Glomerular visceral epithelial cell (primary cell): ENCODE results near the gene PODXL2.

Experiments
- DNase-seq: peaks from one replicate; pipeline ENCODE4 v3.0.0-alpha.2; 2016; ENCODE audit errors: extremely low spot score

PODXL2 gene

DNA sequence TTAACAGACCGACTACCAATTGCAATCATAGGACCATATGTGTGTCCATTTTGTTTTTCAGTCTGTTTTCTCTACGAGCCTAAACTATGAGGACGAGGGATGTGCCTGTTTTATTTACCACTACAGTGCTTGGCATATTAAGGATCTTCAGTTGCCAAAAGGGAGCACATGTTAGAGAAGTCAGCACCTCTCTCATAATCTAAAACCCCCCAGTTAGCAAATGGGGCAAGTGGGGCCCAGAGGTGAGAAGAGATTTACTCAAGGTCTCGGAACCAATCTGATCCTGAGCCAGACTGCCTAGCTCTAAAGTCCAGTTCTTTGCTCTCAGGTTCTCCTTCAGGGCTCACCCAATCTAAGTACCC lies 578 bp upstream of the PODXL2 start:
- no peak for DNase-seq

DNA sequence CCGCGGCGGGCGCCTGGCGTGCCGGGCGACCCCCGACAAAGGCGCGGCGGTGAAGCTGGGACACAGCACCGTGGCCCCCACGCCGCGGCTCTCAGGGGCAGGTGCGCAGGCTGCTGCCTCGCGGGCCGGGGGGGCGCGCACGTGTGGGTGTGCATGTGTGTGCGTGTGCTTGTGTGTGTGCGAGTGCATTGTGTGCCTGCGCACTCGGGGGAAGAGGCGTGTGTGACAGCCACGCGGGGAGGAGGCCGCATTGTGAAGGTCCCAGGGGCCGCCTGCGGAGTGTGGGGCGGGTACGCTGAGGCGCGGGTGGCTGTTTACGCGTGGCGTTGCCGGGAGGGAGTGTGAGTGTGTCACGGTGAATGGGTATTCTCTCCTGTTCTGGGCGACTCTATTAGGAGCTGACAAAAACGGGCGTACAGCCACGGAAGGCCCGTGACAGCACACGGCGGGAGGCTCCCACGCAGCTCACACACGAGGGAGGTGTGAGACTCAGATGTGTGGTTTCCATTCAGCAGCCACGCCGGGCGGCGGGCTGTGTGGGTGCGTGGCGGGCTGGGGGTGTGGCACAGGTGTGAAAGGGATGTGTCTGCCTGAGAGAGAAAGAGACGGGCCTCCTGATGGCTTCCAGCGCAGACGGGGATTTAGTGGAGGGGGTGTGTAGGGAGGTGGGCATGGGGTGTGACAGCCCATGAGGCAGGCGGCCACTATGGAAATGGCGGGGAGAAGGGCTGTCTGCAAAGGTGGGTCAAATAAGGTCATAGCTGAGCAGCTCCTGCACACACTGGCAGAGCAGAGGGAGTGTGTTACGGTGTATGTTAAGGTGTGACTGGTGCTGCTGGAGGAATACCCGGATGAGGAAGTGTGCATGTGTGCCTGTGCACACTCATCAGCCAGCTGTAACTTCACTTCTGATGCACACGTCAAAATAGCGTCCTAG lies 750 bp downstream of the PODXL2 start:
- DNase-seq = no peak

DNA sequence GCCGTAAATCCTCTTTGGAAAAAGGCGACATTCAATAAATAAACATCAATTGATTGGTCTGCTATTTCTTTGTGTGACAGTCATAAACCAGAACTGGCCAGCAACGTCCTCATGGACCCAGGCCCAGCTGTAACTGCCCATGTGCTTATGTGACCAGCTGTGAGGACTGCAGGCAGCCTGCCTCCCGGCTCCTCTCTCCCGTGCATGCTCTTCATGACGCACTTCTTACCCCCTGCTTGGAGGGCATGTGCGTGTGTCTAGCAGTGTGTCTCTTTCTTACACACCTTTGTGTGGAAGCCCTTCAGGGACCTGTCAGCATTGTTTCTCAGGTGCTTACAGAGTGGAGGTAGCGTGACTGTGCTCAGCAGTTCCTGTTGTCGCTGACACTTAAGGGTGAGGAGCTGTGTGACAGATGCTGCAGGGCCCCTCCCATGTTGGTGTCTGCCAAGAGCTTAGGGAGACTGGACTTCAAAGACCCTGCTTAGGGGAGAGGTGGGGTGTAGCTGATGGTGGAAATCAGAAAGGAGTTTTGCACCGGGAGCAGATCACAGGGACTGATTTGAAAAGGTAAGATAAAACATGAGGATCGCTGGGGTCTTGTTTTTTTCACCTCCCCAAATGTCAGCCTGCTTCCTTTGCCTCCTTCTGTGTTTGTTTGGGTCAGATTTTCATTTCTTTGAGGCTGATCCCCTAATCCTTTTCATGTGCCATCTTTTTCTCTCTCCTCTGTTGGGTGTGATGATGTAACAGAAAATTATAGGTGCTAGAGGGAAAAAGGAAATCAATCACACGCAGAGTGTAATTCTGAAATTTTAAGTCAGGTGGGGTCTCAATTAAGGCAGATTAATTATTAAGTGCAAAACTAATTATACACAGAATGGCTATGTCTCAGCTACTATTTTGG lies 2.1 kb downstream of the PODXL2 start:
- DNase-seq = no peak

DNA sequence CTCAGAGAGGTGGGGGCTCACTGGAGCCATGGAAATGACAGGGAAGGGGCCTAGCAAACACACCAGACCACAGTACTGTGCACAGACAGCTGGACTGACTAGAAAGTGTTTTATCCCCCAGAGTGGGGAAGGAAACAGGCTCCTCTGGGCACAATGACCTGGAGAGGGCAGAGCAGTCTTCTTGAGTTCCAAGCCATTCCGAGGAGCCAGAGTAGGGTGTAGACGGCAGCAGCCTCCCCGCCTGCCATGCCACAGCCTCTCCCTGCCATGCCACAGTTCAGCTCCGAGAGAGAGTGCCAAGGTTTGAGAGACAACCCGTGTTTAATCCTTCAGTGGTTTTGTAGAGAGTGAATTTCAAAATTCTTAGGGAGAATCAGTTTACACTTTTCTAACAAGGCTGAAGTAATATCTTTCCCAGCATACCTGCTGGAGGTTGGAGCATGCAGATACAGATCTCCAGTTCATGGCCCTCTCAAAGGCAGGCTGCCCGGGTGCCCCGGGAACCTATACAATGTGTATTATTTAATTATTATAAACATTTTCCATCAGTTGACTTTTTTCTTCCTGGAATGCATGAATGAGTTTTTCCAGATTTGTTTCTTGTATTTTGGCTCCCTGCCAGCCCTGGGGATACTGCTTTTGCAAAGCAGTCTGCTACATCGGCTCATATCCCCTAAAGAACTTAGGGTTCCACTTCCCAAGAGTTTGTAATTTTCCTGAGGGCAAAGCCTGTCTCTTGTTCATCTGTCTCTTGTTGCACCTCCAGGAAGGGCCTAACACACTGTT lies 3.2 kb downstream of the PODXL2 start:
- DNase-seq = no peak

DNA sequence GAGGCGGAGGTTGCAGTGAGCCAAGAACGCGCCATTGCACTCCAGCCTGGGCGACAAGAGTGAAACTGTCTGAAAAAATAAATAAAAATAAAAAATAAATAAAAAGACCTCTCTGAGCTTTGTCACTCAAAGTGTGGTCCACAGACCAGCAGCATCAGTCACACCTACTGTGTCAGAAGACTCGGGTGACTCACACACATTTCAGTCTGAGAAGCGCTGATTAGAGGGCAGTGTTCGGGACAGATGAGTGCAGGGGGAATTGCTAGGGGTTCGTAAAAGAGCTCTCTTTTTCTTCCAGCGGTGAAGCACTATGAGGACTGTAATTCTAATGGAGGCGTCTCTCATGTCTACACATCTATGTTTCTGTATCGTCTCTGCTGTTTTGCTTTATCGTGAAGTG lies 5.7 kb downstream of the PODXL2 start:
- DNase-seq = no peak

DNA sequence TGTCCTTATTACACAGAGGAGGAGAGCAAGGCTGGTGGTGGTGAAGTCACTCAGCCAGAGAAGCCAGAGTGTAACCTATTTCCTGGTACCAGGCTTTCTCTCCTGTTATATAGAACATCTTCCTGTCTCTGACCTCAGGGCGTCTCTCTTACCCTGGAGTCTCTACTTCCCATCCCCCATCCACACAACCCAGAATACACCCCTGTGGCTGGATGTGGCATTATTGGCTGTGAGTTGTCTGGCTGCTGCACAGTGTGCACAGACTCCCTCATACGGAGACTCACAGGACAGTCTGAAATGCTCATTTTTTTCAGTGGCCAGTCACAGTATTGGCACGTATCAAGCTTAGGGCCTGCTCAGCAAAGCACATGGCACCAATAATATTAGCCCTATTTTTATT lies 8.6 kb downstream of the PODXL2 start:
- DNase-seq = peak; percentile 52

DNA sequence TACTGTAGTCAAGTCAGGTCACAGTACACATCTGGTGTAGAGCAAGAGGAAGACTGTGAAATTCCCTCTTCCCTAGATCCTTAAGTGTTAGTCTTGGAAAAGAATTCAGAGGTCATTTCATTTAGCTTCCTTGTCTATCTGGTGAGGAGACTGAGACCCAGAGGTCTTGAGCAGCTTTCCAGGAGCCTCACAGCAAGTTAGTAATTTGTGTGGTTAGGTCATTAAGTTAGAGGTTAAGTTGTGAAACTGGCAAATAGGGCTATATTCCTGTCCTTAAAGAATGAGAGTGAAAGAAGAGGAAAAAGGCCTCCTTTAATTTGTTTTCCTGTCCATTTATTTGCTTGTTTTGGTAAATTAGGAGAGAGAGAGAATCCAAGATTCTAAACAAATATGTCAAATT lies 9.0 kb downstream of the PODXL2 start:
- DNase-seq = no peak

DNA sequence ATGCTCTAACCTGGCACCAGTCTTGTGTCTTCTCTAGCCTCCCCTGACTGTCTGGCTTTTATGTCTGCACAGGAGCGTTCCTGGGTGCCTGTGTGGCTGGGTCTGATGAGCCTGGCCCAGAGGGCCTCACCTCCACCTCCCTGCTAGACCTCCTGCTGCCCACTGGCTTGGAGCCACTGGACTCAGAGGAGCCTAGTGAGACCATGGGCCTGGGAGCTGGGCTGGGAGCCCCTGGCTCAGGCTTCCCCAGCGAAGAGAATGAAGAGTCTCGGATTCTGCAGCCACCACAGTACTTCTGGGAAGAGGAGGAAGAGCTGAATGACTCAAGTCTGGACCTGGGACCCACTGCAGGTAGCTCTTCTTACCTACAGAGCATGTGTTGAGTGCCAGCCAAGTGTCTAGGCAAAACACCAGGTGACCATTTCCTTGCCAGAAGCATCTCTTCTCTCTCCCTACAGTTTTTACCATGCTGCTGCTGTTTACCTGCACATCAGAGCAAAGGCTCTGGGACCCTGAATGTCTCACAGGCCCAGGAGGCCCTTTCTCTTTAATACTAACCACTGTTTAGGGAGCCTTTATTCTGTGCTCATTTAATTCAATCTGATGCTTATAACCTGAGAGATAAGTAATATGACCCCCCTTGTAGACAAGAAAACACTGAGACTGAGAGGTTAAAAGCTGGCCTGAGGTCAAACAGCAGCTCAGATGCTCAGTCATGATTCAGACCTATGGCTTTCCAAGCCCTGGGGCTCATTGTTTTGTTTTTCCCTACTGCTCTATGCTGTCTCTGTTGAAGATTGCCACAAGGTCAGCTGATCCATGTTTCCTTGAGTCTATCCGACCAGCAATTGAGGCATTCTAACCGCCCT lies 10.4 kb downstream of the PODXL2 start:
- peak; percentile 37 for DNase-seq

DNA sequence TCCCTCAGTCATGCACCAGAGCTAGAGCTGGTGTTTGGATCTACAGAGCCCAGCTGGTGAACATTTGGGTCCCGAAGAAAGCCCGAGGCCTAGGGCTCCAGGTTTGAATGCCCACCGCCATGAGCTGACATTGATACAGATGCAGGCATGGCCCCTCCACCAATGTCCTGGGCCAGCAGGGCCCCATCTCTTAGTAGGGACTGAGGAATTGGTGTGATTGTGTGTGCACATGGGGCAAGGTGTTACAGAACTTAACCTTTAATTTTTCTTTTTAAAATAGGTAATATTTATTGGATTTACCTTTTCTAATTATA lies 11.0 kb downstream of the PODXL2 start:
- no peak for DNase-seq

DNA sequence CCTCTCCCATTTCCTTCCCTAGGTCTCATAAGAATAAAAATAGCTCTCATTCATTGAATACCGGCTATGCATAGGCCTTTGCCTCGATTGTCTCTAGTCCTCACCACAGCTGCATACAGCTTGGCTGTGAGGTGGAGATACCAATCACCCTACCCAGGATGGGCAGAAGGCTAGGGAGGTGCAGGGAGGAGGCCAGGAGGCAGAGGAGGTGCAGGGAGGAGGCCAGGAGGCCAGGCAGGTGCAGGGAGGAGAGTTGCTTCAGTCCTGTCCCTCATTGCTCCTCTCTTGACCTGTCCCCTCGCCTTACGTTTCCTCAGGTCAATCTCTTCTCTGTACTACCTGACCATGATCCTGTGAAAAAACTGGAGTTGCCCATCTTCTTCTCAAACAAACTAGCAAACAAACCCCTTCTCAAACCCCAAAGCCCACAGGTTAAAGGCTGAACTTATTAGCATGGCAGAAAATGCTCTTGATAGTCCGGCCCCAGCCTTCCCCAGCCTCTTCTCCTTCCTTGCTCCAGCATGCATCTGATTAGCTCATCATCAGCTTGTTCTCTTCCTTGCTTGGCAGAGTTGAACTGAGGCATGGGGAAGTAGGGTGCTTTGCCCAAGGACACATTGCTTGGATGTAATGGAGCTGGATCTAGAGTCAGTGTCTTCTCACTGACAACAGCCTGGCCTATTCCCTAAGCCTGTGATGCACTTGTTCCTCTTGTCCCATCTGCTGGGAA lies 15.8 kb downstream of the PODXL2 start:
- DNase-seq = no peak

DNA sequence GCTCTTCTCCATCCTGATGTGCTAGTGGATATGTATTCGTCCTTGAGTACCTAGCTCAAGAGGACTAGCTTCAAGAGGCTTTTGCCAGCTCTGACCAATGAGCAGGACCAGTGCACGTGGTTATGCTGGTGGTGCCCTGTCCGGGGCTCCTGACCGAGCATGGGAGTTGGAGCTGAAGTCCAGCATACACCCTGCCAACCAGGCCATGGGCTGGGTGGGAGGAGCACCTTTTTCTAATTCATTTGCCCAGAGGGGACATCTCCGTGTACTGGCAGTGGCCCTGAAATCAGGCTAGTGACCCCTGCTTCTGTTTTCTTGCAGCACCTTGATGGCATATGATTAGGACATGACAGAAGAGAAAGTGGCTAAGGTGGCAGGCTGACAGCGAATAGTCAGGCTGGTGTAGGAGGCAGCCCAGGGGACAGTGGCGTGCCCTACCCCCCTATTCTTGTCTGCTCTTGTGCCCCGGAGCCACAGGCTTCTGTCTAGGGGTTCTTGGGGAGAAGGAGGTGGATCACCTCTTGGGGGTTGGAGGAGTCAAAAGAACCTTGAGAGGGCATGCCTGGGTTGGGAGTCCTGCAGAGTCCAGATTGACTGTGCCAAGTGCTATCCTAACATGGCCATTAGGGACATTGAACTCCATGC lies 16.5 kb downstream of the PODXL2 start:
- DNase-seq = no peak

DNA sequence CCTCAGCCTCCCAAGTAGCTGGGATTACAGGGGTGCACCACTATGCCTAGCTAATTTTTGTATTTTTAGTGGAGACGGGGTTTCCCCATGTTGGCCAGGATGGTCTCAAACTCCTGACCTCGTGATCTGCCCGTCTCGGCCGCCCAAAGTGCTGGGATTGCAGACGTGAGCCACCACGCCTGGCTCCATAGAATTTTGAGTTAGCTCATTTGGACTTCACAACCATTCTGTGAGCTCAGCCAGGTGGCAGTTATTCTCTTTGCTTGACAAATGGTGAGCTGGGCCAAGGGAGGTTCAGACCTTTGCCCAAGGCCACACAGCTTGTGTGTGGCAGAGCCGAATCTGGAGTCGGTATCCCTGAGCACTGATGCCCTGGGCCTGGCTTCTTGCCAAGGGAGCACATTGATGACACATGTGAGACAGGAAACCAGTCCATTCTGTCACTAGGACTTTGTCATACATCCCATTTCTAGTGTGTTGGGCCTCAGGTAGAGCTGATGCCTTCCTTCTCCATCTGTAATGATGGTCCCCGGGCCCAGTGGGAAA lies 17.6 kb downstream of the PODXL2 start:
- DNase-seq = no peak

DNA sequence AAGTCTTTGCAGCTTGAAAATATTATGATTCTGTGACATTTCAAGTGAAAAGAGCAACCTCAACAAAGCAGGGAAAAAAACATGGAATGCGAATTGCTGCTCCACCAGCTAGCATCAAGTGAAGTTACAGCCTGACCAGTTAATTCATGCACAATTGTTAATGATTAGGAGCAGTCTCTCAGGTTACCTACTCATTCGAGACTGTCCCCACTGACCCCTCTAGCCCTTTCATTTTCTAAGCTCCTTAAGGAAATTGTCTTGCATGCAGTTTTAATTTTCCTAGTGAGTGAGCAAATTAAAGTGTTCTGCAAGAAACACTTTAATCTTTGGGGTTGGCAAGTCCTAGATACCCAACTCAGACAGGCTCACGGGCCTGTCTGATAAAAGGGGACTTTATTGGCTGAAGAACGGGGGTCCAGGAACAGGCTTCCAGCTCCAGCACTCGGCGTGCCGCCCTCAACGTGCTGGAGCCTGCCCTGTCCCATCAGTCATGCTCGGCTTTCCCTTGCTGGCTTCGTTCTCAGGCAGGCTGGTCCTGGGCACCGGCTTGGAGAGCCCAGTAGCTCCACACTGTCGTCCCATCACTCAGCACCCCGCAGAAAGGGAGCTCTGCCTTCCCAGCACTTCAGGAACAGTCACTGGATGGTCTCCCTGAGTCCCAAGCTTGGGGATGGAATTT lies 18.3 kb downstream of the PODXL2 start:
- DNase-seq = no peak

DNA sequence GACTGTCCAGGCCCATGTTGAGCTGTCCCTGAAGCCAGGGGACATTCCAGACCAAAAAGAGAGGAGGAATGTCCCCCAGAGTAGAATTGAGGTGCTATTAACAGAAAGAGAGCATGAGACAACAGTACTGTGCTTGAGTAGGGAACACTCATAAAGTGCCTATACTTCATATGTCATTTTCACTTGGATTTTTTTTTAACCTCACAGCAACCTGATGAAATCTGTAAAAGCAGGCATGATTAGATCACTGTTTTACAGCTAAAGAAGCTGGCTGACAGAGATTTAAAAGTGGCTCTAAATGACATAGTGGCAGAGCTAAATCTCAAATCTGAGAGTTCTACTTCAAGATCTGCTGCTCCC lies 18.8 kb downstream of the PODXL2 start:
- no peak for DNase-seq

DNA sequence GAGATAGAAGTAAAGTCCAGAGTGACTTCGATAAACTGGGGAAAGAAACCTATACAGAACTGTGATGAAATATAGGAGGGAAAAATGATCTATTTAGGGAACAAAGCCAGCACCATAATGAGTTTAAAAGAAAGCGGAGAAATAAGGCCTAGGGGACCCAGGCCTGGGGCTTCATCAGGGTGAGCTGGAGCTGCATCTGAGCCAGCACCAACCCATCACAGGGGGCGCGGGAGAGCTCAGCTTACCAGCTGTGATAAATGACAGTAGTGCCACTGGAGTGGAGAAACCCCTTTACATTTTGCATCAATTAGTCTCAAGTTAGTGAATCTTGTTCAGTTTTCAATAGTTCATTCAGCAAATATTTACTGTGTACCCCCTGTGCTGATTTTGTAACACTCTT lies 21.3 kb downstream of the PODXL2 start:
- DNase-seq = no peak

DNA sequence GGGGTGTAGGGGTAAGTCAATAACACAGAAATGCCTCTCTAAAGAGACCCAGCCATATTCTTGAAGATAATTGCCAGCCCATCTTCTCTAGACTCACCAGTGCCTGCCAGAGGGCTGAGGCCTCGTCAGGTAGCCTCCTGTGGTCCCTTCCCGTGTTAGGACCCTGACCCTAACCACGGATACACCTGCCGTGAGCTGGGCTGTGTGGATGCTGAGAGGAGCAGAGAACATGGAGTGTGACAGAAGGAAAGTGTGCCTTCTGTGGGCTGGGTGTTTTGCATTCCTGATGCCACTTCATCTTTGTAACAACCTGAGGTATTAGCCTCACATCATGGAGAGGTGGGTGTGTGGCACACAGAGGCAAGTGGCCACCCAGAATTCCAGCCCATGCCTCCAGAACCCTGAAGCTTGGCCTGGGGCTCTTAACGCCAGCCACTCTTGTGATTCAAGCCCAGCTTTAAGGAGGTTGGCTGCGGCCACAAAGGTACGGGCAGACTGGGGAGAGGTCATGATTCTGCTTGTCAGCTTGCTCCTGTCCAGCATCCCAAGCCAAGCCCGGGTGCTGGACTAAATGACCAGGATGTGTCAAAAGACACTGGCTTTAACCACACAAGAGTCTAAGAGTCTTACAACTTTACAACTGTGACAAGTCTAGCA lies 22.7 kb downstream of the PODXL2 start:
- no peak for DNase-seq

DNA sequence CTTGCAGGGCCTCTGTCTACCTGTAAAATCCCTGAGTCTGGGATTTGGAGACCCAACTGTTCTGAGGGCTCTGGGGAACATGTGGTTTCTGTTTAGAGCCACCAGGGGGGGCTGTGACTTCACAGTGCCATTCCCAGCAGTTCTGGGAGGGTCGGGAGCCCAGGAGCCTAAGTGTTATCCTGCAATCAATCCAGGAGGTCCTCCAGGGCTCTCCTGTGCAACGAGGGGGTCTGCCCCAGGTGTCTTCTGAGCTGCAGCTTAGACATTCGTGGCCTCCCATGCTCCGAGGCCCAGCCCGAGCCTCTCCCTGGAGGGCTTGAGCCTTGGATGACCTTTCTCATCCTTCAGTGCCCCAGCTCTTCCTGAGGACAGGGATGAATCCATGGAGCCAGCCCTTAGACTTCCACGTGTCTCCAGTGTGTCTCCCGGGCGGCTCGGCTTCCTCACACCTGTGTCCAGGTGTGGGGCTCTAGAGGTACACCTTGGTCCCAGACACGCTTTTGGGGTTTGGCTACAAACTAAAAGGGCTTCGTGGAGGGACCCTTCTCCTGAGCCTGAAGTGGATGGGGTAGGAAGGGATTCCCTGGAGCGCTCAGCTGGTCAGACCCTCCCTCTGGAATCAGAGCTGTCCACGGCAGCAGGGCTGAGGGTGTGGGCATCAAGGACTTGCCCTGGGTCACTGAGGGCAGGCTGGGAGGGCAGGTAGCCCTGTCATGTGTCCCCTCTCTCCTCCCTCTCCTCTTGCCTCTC lies 23.4 kb downstream of the PODXL2 start:
- DNase-seq = peak; percentile 52

DNA sequence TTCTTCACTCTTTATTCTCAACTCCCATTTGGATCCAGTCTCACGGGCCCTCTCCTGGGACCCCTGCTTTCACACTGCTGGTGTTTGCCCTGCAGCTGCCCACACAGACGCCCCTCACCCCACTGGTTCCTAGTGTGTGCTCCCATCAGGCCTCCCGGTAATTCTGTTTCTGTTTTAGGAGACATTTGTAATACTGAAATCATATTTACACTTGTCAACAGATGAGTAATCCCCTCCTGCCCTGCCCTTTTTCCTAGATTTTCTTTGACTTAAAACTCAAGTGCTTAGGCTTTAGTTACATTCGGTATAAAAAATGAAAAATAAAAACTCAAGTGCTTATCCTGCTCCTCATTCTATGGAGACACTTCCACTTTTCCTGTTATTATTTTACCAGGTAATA lies 25.4 kb downstream of the PODXL2 start:
- no peak for DNase-seq
